GM21360 (cell line): ENCODE results near the gene PEX10.

ENCODE experiments used
- ATAC-seq: cut with Tn5 transposase; IDR thresholded peaks from one replicate; pipeline ENCODE4 v1.9.1; 2021; ENCODE audit warnings: mild to moderate bottlenecking, moderate library complexity; ENCODE audit not compliant: unreplicated experiment

PEX10 gene

GRCh38 chr1:2377751-2378440 lies 34.5 kb downstream of the PEX10 start:
- ATAC-seq = no peak

- ATAC-seq = no peak
These were observed 35.3 kb downstream of the PEX10 start for GRCh38 chr1:2376931-2377672.

DNA sequence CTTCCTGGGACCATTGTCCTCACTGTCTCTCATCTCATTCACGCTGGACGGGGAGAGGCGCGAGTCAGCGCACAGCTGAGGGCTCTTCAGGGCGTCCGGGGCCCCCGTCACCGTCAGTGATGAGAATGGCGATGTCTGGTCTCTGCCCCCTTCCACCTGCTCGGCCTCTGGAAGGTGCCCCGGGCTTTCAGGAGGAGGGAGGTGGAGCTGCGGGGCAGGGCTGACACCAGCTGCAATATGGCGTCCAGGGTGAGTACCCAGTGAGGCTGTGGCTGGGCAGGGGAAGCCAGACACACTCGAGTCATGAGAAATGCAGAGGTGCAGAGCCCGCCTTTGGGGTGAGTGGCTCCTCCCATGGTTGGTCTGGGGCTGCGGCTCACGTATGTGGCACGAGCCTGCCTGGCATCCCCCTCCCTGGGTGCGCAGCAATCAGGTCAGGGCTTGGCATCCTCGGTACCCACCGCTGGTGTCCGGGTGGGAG lies 36.1 kb downstream of the PEX10 start:
- ATAC-seq = no peak

DNA sequence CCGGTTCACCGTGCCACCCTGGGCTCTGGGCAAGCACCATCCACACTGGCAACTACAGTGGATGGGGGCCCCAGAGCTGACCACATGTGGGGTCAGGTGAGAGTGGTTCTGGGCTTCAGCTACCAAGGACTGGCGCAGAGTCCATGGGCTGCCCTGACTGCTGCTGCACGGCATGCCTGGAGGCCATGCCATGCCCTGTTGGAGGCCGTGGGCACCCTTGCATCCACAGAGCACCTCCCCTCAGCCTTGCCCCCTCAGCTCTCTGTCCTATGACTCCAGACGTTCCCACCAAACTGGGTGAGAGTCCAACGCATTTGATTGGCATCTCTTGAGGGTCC lies 36.5 kb downstream of the PEX10 start:
- no peak for ATAC-seq

GRCh38 chr1:2375246-2375922 lies 37.0 kb downstream of the PEX10 start:
- ATAC-seq = no peak

DNA sequence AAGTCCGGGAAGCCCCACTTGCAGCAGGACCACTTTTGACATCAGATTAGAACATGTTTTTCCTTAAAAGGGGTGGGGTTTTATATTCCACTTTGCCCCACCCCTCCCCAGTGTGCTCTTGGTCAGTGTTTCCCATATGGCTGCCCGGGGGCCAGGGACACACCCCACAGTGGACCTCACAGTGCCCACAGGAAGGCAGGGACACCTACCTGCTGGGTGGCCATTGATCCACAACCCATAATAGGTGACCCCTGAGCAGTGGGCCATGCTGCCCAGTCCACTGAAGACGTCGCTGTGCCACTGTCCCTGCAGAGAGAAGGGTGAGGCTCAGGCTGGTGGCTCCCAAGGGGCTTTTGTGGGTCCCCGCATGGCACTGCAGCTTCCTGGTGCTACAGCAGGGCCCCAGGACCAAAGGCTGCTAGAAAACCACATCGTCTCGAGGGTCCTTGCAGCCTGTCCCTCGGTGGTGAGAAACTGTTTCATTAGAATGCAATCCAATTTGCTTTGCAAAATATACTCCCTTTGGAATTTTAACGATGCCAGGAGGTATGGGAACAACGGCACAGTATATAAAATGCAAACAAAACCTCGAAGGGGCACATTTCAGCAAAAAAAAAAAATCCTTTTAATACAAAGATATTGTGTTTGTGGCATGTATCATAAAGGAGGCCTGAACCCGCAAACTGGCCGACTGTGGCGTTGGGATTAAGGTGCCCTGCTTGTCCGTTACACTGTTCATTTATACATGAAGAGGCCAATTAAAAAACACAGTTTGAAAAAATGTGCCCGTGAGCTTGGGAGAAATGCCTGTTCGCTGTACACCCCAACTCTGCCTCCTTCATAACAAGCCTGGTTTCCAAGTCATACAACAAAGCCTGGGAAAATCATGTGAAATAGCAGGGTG lies 37.9 kb downstream of the PEX10 start:
- ATAC-seq = no peak

- no peak for ATAC-seq
These were observed 38.7 kb downstream of the PEX10 start for GRCh38 chr1:2373551-2374251.

GRCh38 chr1:2372551-2373490 lies 39.5 kb downstream of the PEX10 start:
- ATAC-seq = no peak

GRCh38 chr1:2368053-2368744 lies 44.2 kb downstream of the PEX10 start:
- ATAC-seq = no peak

DNA sequence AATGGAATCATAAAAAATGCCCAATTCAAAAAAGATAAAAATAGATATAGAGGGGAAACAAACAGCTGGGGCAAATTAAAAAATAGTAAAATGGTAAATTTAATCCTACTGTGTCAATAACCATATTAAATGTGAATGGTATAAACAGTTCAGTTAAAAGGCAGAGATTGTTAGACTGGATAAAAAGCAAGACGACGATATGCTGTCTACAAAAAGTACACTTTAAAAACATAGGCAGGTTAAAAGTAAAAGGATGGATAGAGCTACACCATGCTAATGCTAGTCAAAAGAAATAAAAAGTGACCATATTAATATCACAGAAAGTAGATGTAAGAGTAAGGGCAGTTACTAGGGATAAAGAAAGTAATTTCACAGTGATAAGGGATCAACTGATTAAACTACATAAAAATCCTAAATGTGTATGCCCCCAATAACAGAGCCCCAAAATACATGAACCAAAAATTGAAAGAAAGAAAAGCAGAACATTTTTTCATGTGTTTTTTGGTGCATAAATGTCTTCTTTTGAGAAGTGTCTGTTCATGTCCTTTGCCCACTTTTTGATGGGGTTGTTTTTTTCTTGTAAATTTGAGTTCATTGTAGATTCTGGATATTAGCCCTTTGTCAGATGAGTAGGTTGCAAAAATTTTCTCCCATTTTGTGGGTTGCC lies 48.4 kb downstream of the PEX10 start:
- no peak for ATAC-seq

DNA sequence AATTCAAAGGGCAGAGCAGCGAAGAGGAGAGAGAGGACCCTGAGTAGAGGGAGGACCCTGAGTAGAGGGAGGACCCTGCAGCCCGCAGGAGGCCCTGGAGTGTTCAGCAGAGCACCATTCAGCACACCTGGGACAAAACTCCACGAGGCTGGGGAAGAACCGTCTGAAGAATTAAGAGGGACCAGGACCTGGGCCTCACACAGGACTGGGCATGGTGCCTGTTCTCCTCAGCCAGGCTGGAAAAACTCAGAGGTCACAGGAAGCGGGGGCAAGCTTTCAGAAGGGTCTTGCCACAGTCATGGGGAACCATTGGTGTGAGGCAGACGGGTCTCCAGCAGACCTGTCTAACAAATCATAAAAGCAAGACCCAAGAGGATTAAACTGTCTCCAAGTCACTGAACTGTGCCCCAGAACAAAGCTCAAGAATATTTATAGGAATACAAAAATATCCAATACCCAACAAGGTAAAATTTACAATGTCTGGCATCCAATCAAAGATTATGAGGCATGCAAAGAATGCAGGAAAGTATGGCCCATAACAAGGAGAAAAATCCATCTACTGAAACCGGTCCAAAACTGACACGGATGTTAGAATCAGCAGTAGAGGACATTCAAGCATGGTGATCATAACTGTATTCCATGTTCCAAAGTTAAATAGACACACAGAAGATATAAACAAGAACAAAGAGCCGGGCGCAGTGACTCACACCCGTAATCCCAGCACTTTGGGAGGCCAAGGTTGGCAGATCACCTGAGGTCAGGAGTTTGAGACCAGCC lies 51.6 kb downstream of the PEX10 start:
- no peak for ATAC-seq

GRCh38 chr1:2358651-2359640 lies 53.4 kb downstream of the PEX10 start:
- ATAC-seq = no peak

DNA sequence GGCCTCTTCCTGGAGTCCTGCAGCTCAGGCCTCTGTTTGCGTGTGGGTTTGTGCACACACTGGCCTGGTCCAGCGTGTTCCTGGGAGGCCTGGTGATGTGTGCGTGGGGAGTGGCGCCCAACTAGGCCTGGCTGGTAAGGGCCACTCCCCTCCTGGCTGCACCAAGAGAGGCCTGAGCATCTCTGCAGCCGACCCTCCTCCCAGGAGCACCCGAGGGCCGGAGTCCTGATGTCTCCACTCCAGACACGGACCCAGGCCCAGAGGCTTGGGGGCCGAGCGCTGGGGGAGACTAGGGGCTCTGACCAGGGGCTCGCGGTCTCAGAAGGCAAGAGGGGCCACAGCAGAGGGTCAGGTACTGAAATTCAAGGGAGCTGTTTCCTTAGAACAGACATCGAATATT lies 54.3 kb downstream of the PEX10 start:
- ATAC-seq = no peak

DNA sequence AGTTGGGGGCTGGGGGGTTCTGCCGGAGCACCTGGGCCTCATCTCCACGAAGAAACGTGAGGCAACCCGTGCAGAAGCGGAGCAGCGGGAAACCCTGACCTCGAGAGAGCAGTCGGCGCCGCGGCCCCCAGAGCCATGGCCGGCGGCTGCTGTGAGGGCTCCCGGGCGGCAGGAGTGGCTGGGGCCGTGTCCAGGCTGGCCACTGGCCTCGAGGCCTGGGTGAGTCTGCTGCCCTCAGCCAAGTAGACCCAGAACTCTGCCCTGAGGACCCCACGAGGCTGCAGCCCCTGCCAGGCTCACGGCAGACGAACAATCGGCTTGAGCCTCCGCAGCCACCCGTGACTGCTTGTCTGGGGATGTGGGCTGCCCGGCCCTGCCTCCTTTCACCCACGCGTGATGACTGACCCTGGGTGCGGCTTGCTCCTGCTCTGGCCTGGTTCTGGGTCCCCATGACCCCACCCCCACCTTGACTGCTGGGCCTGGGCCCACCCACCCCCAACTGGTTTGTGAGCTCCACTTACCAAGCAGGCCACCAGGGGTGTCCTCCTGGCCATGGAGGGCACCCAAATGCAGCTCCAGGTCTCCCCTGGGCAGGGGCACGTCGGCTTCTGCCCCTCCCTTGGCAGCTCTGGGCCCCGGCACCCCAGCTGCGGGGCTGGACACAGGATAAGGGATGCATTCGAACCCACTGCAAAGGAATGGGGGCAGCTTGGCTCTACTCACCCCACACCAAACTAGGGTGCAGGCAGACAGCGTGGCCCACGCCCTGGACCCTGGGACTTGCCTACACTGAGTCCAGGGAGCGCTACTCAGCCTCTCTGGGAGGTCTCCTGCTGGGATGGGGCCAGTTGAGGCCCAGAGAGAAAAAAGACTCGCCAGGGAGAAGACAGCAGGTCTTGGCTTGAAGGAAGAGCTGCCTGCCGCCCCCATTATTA lies 55.2 kb downstream of the PEX10 start:
- no peak for ATAC-seq

GRCh38 chr1:2356401-2356800 lies 56.0 kb downstream of the PEX10 start:
- no peak for ATAC-seq
